Neuron (in vitro differentiated cells): Measurements from ENCODE around the gene NUDT15.
A peak's percentile ranks its signal among the peaks of the same experiment; 100 is the strongest.

Experiments
- H2AFZ ChIP-seq: one replicate; pipeline ENCODE4 v1.6.1; 2013; ENCODE audit warnings: low read depth, mild to moderate bottlenecking, inconsistent platforms, low read length, moderate library complexity
- H3K27me3 ChIP-seq: one replicate; pipeline ENCODE4 v1.6.1; 2013; ENCODE audit warnings: low read length; ENCODE audit not compliant: insufficient read depth
- H3K36me3 ChIP-seq: one replicate; pipeline ENCODE4 v1.6.1; 2013; ENCODE audit warnings: low read length; ENCODE audit not compliant: insufficient read depth
- H3K4me1 ChIP-seq: one replicate; pipeline ENCODE4 v1.6.1; 2013; ENCODE audit warnings: low read length; ENCODE audit not compliant: insufficient read depth
- H3K4me3 ChIP-seq: 2 replicates; pipeline ENCODE4 v1.5.1; 2013; ENCODE audit warnings: mild to moderate bottlenecking, low read length, moderate library complexity
- H3K9me3 ChIP-seq: one replicate; pipeline ENCODE4 v1.6.1; 2013; ENCODE audit warnings: low read length

NUDT15 gene

DNA sequence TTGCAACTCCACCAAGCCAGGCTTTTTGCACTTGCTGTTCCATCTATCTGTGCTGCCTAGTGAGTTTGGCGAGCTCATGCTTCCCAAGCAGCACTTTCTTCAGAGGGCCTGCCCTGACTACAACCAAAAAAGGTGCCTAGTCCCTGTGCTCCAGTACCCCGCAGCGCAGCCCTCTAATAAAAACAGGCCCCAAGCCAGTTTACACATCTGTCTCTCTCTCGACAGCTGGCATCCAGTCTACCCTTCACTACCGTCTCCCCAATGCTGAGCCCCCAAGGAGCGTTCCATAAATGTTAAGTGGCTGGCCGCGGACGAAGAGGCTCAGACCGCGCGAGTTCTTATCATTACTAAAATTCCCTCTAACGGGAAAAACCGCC is 56.9 kb downstream of the NUDT15 start:
- peak overlapping the region; percentile 86 for H3K4me3 ChIP-seq

DNA sequence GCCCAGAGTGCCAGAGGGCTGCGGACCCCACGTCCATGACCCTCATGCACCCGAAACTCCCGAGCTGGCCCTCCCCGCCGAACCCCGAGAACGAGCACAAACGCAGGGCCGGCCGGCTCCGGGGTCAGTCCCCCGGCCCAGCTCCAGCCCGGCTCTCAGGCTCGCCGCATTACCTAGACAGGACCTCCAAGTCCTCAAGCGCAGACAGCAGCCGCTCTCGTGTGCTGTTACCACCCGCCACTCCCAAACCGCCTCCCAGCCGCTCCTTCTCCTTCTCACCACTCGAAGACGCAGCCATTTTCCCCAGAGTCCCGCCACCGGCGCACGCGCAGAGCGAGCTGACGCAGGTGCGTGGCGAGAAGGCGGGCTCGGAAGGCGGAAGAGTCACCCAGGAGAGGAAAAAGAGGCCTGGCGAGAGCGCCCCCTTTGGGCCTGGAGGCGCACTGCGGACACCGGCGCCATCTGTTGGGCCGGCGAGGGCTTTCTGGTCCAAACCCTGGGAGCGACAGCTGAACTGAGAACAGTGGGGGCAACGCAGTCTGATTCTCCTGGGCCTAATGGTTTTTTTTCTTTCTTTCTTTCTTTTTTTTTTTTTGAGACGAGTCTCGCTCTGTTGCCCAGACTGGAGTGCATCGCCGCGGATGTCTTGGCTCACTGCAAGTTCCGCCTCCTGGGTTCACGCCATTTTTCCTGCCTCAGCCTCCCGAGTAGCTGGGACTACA is 57.4 kb downstream of the NUDT15 start, which contains the start of gene MED4:
MED4 (minus strand) TSS at position 324 of the 722 bp plus-strand sequence; CDS start at position 298, 26 bp downstream.
- peak within 1 kb of the TSS; percentile 37 for H2AFZ ChIP-seq
- H3K9me3 ChIP-seq, result no peaks in the 10 kb centered on the region
- no peaks in the 10 kb centered on the region for H3K27me3 ChIP-seq
- peaks cover 9% of the 10 kb centered on the region for H3K4me1 ChIP-seq
- no peaks in the 10 kb centered on the region for H3K36me3 ChIP-seq
- peak within 1 kb of the TSS; percentile 86 for H3K4me3 ChIP-seq

More for the DNA sequence above, 56.9 kb downstream of the NUDT15 start:
- Histone ChIP-seq H2AFZ (peak overlapping the region; percentile 37), H3K4me1 (peaks cover 9% of the 10 kb centered on the region), H3K27me3 (no peaks in the 10 kb centered on the region), H3K9me3 (no peaks in the 10 kb centered on the region), H3K36me3 (no peaks in the 10 kb centered on the region)

DNA sequence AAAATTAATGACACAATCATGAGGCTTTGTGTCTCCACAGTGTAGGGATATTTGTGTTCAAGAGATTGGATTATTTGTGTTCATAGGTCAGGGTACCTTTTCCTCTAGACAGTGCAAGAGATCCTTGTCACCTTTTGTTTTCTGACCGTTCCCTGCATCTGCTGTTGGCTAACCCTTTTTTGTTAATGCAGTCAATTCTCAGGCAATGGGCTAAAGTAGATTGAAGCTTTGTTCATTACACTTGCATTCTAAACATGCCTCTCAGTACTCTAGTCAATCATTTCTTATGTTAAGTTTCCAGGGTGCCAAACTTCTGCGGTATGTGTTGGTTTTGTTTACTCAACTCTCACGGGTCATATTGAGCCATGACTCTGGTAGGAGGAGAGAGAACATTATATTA is 59.1 kb downstream of the NUDT15 start:
- Histone ChIP-seq H3K4me3 (no peak overlapping the region), H3K4me1 (peaks cover 9% of the 10 kb centered on the region), H3K9me3 (no peaks in the 10 kb centered on the region), H3K36me3 (no peaks in the 10 kb centered on the region), H2AFZ (peak overlapping the region; percentile 65), H3K27me3 (no peaks in the 10 kb centered on the region)
